Cardiac muscle cell (in vitro differentiated cells and primary cell): ENCODE data around the gene RAD23B. TPM values are rescaled to one million over a fixed set of nuclear protein-coding genes. Genes with fewer than 3 reads are reported as not detected.
"Not testable (repeated sequence)": the region's sequence is repeated elsewhere in the genome, so short reads cannot be mapped to it uniquely, and the experiment has no call there.

Experiments used
- DNase-seq, 2 donors: peaks; one replicate each; pipeline versions ENCODE4 v3.0.0 to v3.0.0-alpha.2; 2010 to 2017; ENCODE audit warnings: low read depth in 1 of 2, low spot score in 1 of 2
- H3K27ac ChIP-seq: fragments of 200-600 bp; sonication (generic); 2 replicates; pipeline ENCODE4 v1.5.1; 2016
- H3K27me3 ChIP-seq: fragments of 200-600 bp; sonication (generic); 2 replicates; pipeline ENCODE4 v1.6.0; 2016; ENCODE audit warnings: control low read depth
- H3K36me3 ChIP-seq: fragments of 200-600 bp; sonication (generic); 2 replicates; pipeline ENCODE4 v1.5.1; 2016; ENCODE audit warnings: control low read depth
- H3K4me1 ChIP-seq: fragments of 200-600 bp; sonication (generic); 2 replicates; pipeline ENCODE4 v1.8.1; 2017; ENCODE audit warnings: low read depth, mild to moderate bottlenecking, mixed run types
- H3K4me3 ChIP-seq: fragments of 200-600 bp; sonication (generic); 2 replicates; pipeline ENCODE4 v1.5.1; 2016; ENCODE audit warnings: mild to moderate bottlenecking
- H3K9me3 ChIP-seq: fragments of 200-600 bp; sonication (generic); 2 replicates; pipeline ENCODE4 v1.5.1; 2017; ENCODE audit warnings: low read depth, mild to moderate bottlenecking, control low read depth
- polyA plus RNA-seq: library from polyadenylated mRNA; unstranded; fragments of >200 nt; fragmentation: Nextera tagmentation; extraction: Ambion mirVana; gene quantifications from 2 replicates; pipeline ENCODE4 v1.2.1, GENCODE V29; 2016
- total RNA-seq: library from RNA; depleted of rRNA; stranded (reverse); fragments of >200 nt; gene quantifications from 2 replicates; pipeline ENCODE4 v1.2.3, GENCODE V29; 2016
- TF ChIP-seq, protein P1 (sequence below): IDR thresholded peaks from 2 replicates; pipeline ENCODE4 v1.5.1; 2012; ENCODE audit warnings: low read depth, mild to moderate bottlenecking, low read length

Gene RAD23B
- total and polyA plus RNA-seq, 2 experiments from 2014 or later: 11.7 to 88.5 TPM

DNA sequence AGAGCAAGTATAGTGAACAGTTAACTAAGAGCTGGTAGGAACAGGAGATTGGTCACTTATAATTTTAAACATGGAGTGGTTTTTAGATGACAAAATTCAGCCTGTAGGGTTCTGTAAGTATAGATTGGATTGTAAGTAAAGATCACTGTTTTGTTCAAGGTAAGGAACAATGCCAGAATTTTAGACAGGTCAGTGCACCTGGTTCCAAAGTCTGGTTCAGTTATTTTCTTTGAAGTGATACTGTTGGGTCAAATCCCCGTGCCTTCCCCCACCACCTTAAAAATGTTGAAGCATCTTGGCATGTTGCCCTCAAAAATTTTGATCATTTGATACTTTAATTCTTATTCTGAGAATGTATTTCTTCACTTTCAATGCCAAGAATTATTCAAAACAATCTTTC, 12.9 kb downstream of the RAD23B start:
- H3K4me1 ChIP-seq: peaks cover 11% of the 10 kb centered on the region
- peak overlapping the region; percentile 49 for H3K27ac ChIP-seq
- H3K27me3 ChIP-seq: no peaks in the 10 kb centered on the region
- H3K9me3 ChIP-seq: no peaks in the 10 kb centered on the region
- no peak for DNase-seq
- TF ChIP-seq, protein P1, sequence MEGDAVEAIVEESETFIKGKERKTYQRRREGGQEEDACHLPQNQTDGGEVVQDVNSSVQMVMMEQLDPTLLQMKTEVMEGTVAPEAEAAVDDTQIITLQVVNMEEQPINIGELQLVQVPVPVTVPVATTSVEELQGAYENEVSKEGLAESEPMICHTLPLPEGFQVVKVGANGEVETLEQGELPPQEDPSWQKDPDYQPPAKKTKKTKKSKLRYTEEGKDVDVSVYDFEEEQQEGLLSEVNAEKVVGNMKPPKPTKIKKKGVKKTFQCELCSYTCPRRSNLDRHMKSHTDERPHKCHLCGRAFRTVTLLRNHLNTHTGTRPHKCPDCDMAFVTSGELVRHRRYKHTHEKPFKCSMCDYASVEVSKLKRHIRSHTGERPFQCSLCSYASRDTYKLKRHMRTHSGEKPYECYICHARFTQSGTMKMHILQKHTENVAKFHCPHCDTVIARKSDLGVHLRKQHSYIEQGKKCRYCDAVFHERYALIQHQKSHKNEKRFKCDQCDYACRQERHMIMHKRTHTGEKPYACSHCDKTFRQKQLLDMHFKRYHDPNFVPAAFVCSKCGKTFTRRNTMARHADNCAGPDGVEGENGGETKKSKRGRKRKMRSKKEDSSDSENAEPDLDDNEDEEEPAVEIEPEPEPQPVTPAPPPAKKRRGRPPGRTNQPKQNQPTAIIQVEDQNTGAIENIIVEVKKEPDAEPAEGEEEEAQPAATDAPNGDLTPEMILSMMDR: no peak
- no peak overlapping the region for H3K4me3 ChIP-seq
- peaks cover 2% of the 10 kb centered on the region for H3K36me3 ChIP-seq

DNA sequence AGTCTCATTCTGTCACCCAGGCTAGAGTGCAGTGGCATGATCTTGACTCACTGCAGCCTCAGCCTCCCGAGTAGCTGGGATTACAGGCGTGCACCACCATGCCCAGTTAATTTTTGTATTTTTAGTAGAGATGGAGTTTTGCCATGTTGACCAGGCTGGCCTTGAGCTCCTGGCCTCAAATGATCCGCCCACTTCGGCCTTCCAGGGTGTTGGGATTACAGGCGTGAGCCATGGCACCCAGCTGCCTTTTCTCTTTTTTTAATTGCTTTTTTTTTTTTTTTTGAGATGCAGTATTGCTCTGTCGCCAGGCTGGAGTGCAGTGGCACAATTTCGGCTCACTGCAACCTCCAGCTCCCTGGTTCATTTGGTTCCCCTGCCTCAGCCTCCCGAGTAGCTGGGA, 13.5 kb downstream of the RAD23B start:
- not testable (repeated sequence) for H3K4me3 ChIP-seq, DNase-seq, H3K27me3 ChIP-seq, H3K27ac ChIP-seq, H3K9me3 ChIP-seq, H3K36me3 ChIP-seq
- peaks cover 11% of the 10 kb centered on the region for H3K4me1 ChIP-seq

DNA sequence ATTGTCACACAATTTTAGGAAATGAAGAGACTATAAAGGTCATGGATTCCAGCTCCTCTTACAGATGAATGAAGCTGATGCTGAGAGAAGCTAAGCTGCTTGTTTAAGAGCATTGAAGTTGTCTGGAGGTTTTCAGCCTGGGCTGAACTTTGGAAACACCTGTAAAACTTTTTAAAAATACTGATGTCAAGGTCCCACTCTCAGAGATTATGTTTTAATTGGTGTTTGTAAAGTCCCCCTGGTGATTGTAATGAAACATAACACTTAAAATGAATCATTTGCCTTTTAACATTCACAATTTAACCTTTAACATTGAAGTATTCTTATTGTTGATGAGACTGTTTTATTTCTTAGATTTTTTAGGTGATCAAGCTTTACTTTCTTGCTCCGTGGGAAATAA, 16.4 kb downstream of the RAD23B start:
- no peaks in the 10 kb centered on the region for H3K9me3 ChIP-seq
- H3K27me3 ChIP-seq: no peaks in the 10 kb centered on the region
- H3K4me3 ChIP-seq: no peak overlapping the region
- no peak overlapping the region for H3K27ac ChIP-seq
- TF ChIP-seq, protein P1: peak; percentile 17
- H3K4me1 ChIP-seq: peaks cover 9% of the 10 kb centered on the region
- peaks cover 25% of the 10 kb centered on the region for H3K36me3 ChIP-seq
- DNase-seq: no peak

DNA sequence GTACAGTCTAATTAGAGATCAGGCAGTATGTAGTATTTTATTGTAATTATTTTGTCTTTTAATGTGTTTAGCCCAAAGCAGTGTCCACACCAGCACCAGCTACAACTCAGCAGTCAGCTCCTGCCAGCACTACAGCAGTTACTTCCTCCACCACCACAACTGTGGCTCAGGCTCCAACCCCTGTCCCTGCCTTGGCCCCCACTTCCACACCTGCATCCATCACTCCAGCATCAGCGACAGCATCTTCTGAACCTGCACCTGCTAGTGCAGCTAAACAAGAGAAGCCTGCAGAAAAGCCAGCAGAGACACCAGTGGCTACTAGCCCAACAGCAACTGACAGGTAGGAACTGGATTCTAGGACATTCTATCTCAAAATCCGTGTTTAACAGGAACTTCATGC, 23.2 kb downstream of the RAD23B start:
- no peaks in the 10 kb centered on the region for H3K4me1 ChIP-seq
- H3K27ac ChIP-seq: no peak overlapping the region
- TF ChIP-seq, protein P1: no peak
- no peaks in the 10 kb centered on the region for H3K27me3 ChIP-seq
- peaks cover 52% of the 10 kb centered on the region for H3K36me3 ChIP-seq
- no peaks in the 10 kb centered on the region for H3K9me3 ChIP-seq
- no peak for DNase-seq
- H3K4me3 ChIP-seq: no peak overlapping the region

DNA sequence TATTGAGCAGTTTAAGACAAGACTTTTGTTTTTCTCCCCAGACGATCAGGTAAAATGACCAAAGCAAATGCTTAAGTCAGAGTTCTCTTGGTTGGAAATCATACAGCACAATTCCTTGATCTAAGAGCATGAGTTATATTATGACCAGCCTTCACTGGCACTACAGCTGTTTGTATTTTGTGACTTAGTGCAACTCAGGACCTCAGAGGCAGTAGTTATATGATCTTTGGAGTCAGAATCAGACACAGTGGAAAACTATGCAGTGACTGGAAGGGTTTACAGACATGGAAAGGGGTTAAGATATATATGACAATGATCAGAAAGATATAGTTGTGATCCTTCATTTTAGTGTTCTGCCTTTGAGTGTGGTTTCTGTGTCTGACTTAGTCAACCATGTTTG, 24.3 kb downstream of the RAD23B start:
- Histone ChIP-seq H3K36me3 (peaks cover 54% of the 10 kb centered on the region), H3K27ac (peak overlapping the region; percentile 12)
- TF ChIP-seq, protein P1: no peak

DNA sequence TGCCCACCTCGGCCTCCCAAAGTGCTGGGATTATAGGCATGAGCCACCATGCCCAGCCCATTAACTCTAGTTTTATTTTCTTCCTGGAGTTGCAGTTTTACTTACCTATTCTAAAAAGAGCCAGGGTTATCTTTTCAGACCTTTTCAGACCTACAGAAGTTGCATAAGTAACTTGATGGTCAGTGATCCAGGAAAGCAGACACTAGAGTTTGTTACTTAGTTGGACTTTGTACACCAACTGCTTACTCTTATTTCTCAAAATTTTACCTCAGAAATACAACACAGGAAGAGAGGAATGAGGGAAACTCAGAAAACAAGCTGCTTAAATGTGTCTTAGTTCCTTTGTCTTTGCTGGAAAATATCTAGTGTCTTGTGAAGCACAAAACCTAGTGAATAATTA, 25.4 kb downstream of the RAD23B start:
- no peak for DNase-seq
- H3K27me3 ChIP-seq: no peaks in the 10 kb centered on the region
- H3K4me1 ChIP-seq: no peaks in the 10 kb centered on the region
- H3K27ac ChIP-seq: peak overlapping the region; percentile 5
- TF ChIP-seq, protein P1: no peak
- no peak overlapping the region for H3K4me3 ChIP-seq
- H3K36me3 ChIP-seq: peaks cover 49% of the 10 kb centered on the region
- H3K9me3 ChIP-seq: no peaks in the 10 kb centered on the region

More for the DNA sequence above, 24.3 kb downstream of the RAD23B start:
- Histone ChIP-seq H3K27me3 (no peaks in the 10 kb centered on the region), H3K4me3 (no peak overlapping the region), H3K4me1 (no peaks in the 10 kb centered on the region), H3K9me3 (no peaks in the 10 kb centered on the region)
- DNase-seq: no peak
